Testis (tissue), 2 donors: ENCODE data around the gene CTBP1.

Experiments
- POLR2A ChIP-seq: fragments of 450-650 bp; IDR thresholded peaks from one replicate; pipeline ENCODE4 v1.6.1; 2017; ENCODE audit warnings: antibody characterized with exemption, mild to moderate bottlenecking, moderate library complexity
- TF ChIP-seq, protein P1 (sequence below), 3 experiments: fragments of 450-650 bp in 2 of 3; fragments of 200-600 bp in 1 of 3; sonication (generic) in 1 of 3; IDR thresholded peaks; one replicate each; pipeline ENCODE4 v1.5.1; 2016 to 2019; ENCODE audit warnings: antibody characterized with exemption in 3 of 3, mild to moderate bottlenecking in 2 of 3, moderate library complexity in 1 of 3

DNA sequence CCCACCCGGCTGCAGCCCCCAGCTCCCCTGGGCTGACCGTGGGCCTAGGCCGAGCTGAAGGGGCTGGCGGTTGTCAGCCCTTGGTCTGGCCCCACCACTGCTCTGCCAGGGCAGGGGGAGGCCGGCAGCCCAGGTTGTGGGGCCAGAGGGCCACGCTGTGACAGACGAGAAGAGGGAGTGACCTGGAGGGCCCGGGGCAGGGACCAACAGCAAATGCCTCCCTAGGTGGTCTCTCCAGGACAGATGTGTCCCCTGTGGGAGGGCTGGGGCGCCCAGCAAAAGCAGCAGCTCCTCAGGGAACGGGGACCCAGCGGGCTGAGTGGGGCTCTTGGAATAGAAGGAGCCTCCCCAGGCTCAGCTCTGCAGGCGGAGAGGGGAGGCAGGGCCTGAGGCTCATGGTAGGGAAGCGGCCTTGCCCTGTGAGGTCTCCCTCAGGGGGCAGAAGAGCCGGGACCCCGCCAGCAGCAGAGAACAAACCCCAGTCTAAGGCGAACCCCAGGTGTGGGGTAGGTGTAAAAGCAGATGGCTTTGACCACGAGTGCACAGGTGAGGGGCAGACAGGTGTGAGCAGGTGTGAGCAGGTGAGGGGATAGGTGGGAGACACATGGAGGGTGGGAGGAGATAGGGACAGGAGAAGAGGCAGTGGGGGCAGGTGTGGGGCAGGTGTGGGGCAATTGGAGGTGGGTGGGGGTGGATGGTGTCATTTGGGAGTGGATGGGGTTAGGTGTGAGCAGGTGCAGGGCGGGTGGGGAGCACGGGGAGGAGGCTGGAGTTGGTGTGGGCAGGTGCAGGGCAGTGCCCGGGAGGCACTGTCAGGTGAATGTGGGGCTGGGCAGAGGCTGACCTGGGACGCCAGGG, 42.4 kb downstream of the CTBP1 start:
- TF ChIP-seq, protein P1, sequence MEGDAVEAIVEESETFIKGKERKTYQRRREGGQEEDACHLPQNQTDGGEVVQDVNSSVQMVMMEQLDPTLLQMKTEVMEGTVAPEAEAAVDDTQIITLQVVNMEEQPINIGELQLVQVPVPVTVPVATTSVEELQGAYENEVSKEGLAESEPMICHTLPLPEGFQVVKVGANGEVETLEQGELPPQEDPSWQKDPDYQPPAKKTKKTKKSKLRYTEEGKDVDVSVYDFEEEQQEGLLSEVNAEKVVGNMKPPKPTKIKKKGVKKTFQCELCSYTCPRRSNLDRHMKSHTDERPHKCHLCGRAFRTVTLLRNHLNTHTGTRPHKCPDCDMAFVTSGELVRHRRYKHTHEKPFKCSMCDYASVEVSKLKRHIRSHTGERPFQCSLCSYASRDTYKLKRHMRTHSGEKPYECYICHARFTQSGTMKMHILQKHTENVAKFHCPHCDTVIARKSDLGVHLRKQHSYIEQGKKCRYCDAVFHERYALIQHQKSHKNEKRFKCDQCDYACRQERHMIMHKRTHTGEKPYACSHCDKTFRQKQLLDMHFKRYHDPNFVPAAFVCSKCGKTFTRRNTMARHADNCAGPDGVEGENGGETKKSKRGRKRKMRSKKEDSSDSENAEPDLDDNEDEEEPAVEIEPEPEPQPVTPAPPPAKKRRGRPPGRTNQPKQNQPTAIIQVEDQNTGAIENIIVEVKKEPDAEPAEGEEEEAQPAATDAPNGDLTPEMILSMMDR (IDR thresholded peaks at IDR 0.05) = no peak
- no peak for TF ChIP-seq POLR2A
